H9 (cell line): ENCODE results near the gene CCDC13. TPM values are rescaled to one million over a fixed set of nuclear protein-coding genes. Genes with fewer than 3 reads are reported as not detected.

Experiments used
- DNase-seq: peaks from one replicate; pipeline ENCODE4 v3.0.0-alpha.2; 2017
- H2AFZ ChIP-seq: one replicate; pipeline ENCODE4 v1.6.1; 2013; ENCODE audit warnings: mild to moderate bottlenecking, low read length, control low read depth, moderate library complexity
- H2AK5ac ChIP-seq: 2 replicates; pipeline ENCODE4 v1.6.1; 2013; ENCODE audit warnings: low read length, control low read depth, mixed read lengths; ENCODE audit not compliant: insufficient read length
- H2BK120ac ChIP-seq: one replicate; pipeline ENCODE4 v1.6.1; 2013; ENCODE audit warnings: low read depth, mild to moderate bottlenecking, low read length, control low read depth, inconsistent platforms; ENCODE audit not compliant: poor library complexity, severe bottlenecking
- H2BK12ac ChIP-seq: 2 replicates; pipeline ENCODE4 v1.6.1; 2013; ENCODE audit warnings: low read length, control low read depth, mixed read lengths, low read depth; ENCODE audit not compliant: insufficient read length
- H2BK15ac ChIP-seq: 2 replicates; pipeline ENCODE4 v1.6.1; 2013; ENCODE audit warnings: low read depth, low read length, control low read depth
- H2BK20ac ChIP-seq: one replicate; pipeline ENCODE4 v1.6.1; 2013; ENCODE audit warnings: low read depth, mild to moderate bottlenecking, low read length, control low read depth, inconsistent platforms; ENCODE audit not compliant: poor library complexity, severe bottlenecking
- H2BK5ac ChIP-seq: 2 replicates; pipeline ENCODE4 v1.6.1; 2013; ENCODE audit warnings: low read length, control low read depth, mixed read lengths; ENCODE audit not compliant: insufficient read length
- H3K14ac ChIP-seq: 2 replicates; pipeline ENCODE4 v1.6.1; 2013; ENCODE audit warnings: low read length, control low read depth; ENCODE audit not compliant: insufficient read depth
- H3K18ac ChIP-seq: 2 replicates; pipeline ENCODE4 v1.6.1; 2013; ENCODE audit warnings: low read depth, mild to moderate bottlenecking, mixed read lengths, low read length, control low read depth; ENCODE audit not compliant: insufficient read length
- H3K23ac ChIP-seq: 2 replicates; pipeline ENCODE4 v1.6.1; 2013; ENCODE audit warnings: low read length, control low read depth, mixed read lengths, low read depth; ENCODE audit not compliant: insufficient read length
- H3K23me2 ChIP-seq: 2 replicates; pipeline ENCODE4 v1.6.1; 2013; ENCODE audit warnings: low read depth, mild to moderate bottlenecking, mixed read lengths, low read length, control low read depth; ENCODE audit not compliant: insufficient read length, poor library complexity, severe bottlenecking
- H3K27ac ChIP-seq: 2 replicates; pipeline ENCODE4 v1.5.1; 2013; ENCODE audit warnings: low read length, control low read depth, mixed read lengths, low read depth; ENCODE audit not compliant: insufficient read length
- H3K27me3 ChIP-seq: 2 replicates; pipeline ENCODE4 v1.6.1; 2013; ENCODE audit warnings: low read length, control low read depth, inconsistent platforms; ENCODE audit not compliant: insufficient read depth
- H3K4ac ChIP-seq: 2 replicates; pipeline ENCODE4 v1.6.1; 2013; ENCODE audit warnings: low read depth, mild to moderate bottlenecking, control low read depth, inconsistent platforms, low read length, moderate library complexity
- H3K4me1 ChIP-seq: 2 replicates; pipeline ENCODE4 v1.6.1; 2013; ENCODE audit warnings: low read length, control low read depth, inconsistent platforms; ENCODE audit not compliant: insufficient read depth
- H3K4me2 ChIP-seq: 2 replicates; pipeline ENCODE4 v1.6.1; 2013; ENCODE audit warnings: low read length, control low read depth, mixed read lengths; ENCODE audit not compliant: insufficient read length, insufficient read depth
- H3K56ac ChIP-seq: 2 replicates; pipeline ENCODE4 v1.6.1; 2013; ENCODE audit warnings: low read depth, mild to moderate bottlenecking, mixed read lengths, low read length, control low read depth; ENCODE audit not compliant: insufficient read length
- H3K79me1 ChIP-seq: 2 replicates; pipeline ENCODE4 v1.6.1; 2013; ENCODE audit warnings: low read depth, mild to moderate bottlenecking, moderate library complexity, low read length, control low read depth, inconsistent platforms; ENCODE audit not compliant: insufficient read depth, poor library complexity, severe bottlenecking
- H3K79me2 ChIP-seq: 2 replicates; pipeline ENCODE4 v1.6.1; 2013; ENCODE audit warnings: low read length, control low read depth, inconsistent platforms; ENCODE audit not compliant: insufficient read depth
- H3K9ac ChIP-seq: 2 replicates; pipeline ENCODE4 v1.6.1; 2013; ENCODE audit warnings: low read length, control low read depth, mixed read lengths; ENCODE audit not compliant: insufficient read length; ENCODE audit errors: extremely low read depth
- H3K9me3 ChIP-seq: one replicate; pipeline ENCODE4 v1.6.1; 2013; ENCODE audit warnings: low read depth, low read length, inconsistent platforms; ENCODE audit not compliant: control insufficient read depth
- H3T11ph ChIP-seq: one replicate; pipeline ENCODE4 v1.6.1; 2013; ENCODE audit warnings: mild to moderate bottlenecking, low read length, control low read depth, inconsistent platforms
- H4K20me1 ChIP-seq: one replicate; pipeline ENCODE4 v1.6.1; 2013; ENCODE audit not compliant: control insufficient read depth, insufficient read length, insufficient read depth
- H4K5ac ChIP-seq: 2 replicates; pipeline ENCODE4 v1.6.1; 2013; ENCODE audit warnings: low read depth, mild to moderate bottlenecking, mixed read lengths, low read length, control low read depth; ENCODE audit not compliant: insufficient read length
- H4K8ac ChIP-seq: replicated peaks from 2 replicates; pipeline ENCODE4 v1.6.1; 2013; ENCODE audit warnings: low read length, control low read depth, mixed read lengths, low read depth; ENCODE audit not compliant: insufficient read length
- H4K91ac ChIP-seq: 2 replicates; pipeline ENCODE4 v1.6.1; 2013; ENCODE audit warnings: low read depth, mild to moderate bottlenecking, moderate library complexity, mixed read lengths, low read length, control low read depth; ENCODE audit not compliant: insufficient read length
- H3K27ac Mint-ChIP-seq, 3 experiments: 2 replicates in 2 of 3; 3 replicates in 1 of 3; pipeline ENCODE4 v1.8.0; 2020 to 2021; ENCODE audit warnings: mixed read lengths in 3 of 3, mild to moderate bottlenecking in 1 of 3, moderate library complexity in 1 of 3
- H3K27me3 Mint-ChIP-seq: 2 replicates; pipeline ENCODE4 v1.8.0; 2021; ENCODE audit warnings: low read depth, mild to moderate bottlenecking, moderate library complexity, mixed read lengths
- H3K36me3 Mint-ChIP-seq, 3 experiments: 2 replicates in 2 of 3; 3 replicates in 1 of 3; pipeline ENCODE4 v1.8.0; 2020 to 2021; ENCODE audit warnings: low read depth in 3 of 3, mixed read lengths in 3 of 3; ENCODE audit not compliant: insufficient read depth in 1 of 3
- H3K4me1 Mint-ChIP-seq, 2 experiments: 2 replicates each; pipeline ENCODE4 v1.8.0; 2020; ENCODE audit warnings: mixed read lengths in 2 of 2
- H3K4me3 Mint-ChIP-seq, 2 experiments: 2 replicates in 1 of 2; 3 replicates in 1 of 2; pipeline ENCODE4 v1.8.0; 2020 to 2021; ENCODE audit warnings: mild to moderate bottlenecking in 2 of 2, mixed read lengths in 2 of 2, moderate library complexity in 1 of 2
- H3K9me3 Mint-ChIP-seq, 2 experiments: 2 replicates in 1 of 2; 3 replicates in 1 of 2; pipeline ENCODE4 v1.8.0; 2020; ENCODE audit warnings: mild to moderate bottlenecking in 2 of 2, mixed read lengths in 2 of 2, moderate library complexity in 1 of 2
- CTCF ChIP-seq: fragments of 200-600 bp; sonication (generic); conservative IDR thresholded peaks from 3 replicates; pipeline ENCODE4 v1.8.0; 2021; ENCODE audit warnings: antibody characterized with exemption, mild to moderate bottlenecking
- WGBS: extraction: QIAGEN DNeasy Blood & Tissue Kit; methylation state at CpG from one replicate; pipeline ENCODE4 v1.1.7; 2013; ENCODE audit warnings: missing lambda C conversion rate, low lambda C conversion rate, mixed read lengths; ENCODE audit not compliant: insufficient read length; ENCODE audit errors: extremely low coverage; 5-methylcytosine and 5-hydroxymethylcytosine counted together
- total RNA-seq: library from RNA; stranded (reverse); gene quantifications from 2 replicates; pipeline ENCODE4 v1.2.1, GENCODE V29; 2021

CCDC13 gene
- total RNA-seq, 1 experiment from 2014 or later: not detected

DNA sequence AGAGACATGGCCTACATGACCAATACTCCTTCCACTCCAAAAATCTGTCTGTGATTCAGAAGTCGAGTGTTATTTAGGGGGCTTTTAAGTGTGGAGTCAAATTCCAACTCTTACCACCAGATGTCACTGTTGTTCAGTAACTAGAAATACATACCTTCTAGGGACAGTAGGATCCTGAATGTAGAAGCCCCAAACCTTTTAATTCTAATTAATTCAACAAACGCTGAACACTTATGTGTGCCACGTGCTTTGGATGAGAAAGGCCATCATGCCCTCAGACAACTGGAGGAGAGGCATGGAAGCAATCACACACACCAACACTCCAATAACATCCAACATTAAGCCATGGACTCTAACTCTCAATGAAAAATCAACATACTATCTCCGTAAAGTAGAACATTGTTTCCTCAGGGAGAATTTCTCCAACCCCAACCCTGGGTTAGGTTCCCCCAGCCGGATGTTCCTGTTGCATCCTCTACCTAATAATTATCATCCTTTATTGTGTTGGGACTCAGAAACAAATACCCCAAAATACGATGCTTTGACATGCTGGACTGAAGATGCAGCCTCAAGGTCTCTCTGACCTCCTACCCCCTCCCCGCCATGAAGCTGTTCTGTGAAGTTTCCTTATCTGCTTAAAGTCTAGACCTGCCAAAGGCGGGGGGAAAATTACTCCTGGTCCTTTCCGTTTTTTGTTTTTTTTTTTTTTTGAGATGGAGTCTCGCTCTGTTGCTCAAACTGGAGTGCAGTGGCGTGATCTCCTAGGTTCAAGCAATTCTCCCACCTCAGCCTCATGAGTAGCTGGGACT lies 8.0 kb upstream of the CCDC13 start:
- Histone ChIP-seq H3K9ac (no peak overlapping the region), H3K4ac (no peak overlapping the region), H4K20me1 (no peaks in the 10 kb centered on the region), H3K4me2 (no peak overlapping the region), H3K23me2 (no peaks in the 10 kb centered on the region), H3K23ac (no peak overlapping the region), H3K4me1 (no peaks in the 10 kb centered on the region), H2AK5ac (no peak overlapping the region), H2BK15ac (no peak overlapping the region), H4K5ac (no peak overlapping the region), H3K27ac (no peak overlapping the region), H3K9me3 (no peaks in the 10 kb centered on the region), H3K79me1 (no peaks in the 10 kb centered on the region), H3K79me2 (no peaks in the 10 kb centered on the region), H3K27me3 (no peaks in the 10 kb centered on the region), H3K56ac (no peak overlapping the region), H2BK5ac (no peak overlapping the region), H2BK20ac (no peak overlapping the region), H4K91ac (no peak overlapping the region), H2BK12ac (no peak overlapping the region), H2BK120ac (no peak overlapping the region), H2AFZ (no peak overlapping the region), H3K14ac (no peak overlapping the region), H3K18ac (no peak overlapping the region), H3T11ph (no peak overlapping the region), H4K8ac (no peak overlapping the region)
- no CpG with 5 or more reads among the region's 11 CpGs for WGBS
- Mint-ChIP-seq H3K36me3 (peaks cover 4 to 26% (median 18%) of the 10 kb centered on the region in 3 experiments; a peak in 6 of 7 replicates), H3K27me3 (no peaks in the 10 kb centered on the region), H3K4me1 (peaks cover 0 to 4% of the 10 kb centered on the region in 2 experiments; a peak in 2 of 4 replicates), H3K4me3 (no peak overlapping the region), H3K27ac (peak overlapping the region; percentile 20 to 86 (median 57); a peak in 4 of 7 replicates), H3K9me3 (no peaks in the 10 kb centered on the region)
- TF ChIP-seq CTCF: peak; percentile 78
- no peak for DNase-seq
